GM19193 (cell line): ENCODE measurements around the gene IL1R2.

ENCODE experiments used
- POLR2A ChIP-seq: IDR thresholded peaks from 4 replicates; pipeline ENCODE4 v1.6.1; 2011; ENCODE audit not compliant: insufficient read depth, insufficient read length; ENCODE audit errors: extremely low read depth

The IL1R2 gene

GRCh38 chr2:101991721-101992145 lies at the start of gene IL1R2:
Gene IL1R2, plus strand, starts transcription at chr2:101991960. Its CDS starts 16,616 bp downstream, at chr2:102008576.
- TF ChIP-seq POLR2A, result no peak

DNA sequence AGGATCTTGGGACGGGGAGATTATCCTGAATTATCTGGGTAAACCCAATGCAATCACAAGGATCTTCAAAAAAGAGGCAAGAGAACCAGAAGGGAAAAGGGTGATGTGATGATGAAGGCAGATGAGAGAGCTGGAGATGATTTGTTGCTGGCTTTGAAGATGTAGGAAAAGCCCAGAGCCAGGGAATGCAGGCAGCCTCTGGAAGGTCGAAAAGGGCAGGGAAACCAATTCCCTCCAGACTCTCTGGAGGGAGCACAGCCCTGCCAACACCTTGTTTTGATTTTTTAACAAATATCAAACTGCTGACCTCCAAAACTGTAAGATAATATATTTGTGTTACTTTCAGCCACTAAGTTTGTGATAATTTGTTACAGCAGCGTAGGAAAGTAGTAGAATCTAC lies 48.9 kb upstream of the IL1R2 start:
- TF ChIP-seq POLR2A, result no peak

GRCh38 chr2:101946372-101947039 lies 45.3 kb upstream of the IL1R2 start:
- no peak for TF ChIP-seq POLR2A

GRCh38 chr2:101947374-101947773 lies 44.4 kb upstream of the IL1R2 start:
- no peak for TF ChIP-seq POLR2A

DNA sequence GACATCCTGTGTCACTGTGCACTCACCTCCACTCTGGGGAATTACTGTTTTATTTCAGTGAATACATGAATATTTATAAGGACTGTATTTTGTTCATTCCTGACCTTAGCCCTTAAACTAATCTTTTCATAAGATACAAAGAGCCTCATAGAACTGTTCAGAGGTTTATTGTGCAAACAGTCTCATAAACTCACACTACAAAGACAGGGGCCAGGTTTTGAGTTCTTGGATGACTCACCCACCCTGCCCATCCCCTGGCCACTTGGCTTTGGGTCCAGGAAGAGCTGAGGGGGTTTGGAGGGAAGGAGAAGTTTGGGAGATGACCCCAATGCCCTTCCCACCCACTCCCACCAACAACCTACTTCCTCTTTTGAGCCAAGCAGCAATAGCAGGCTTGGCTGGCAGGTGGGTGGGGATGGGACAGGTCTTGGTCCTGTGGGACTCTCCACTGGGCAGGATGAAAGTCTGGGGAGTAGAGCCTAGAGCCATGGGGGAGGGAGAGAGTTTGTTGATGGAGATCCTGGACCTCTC lies 43.1 kb upstream of the IL1R2 start:
- TF ChIP-seq POLR2A, result no peak

- TF ChIP-seq POLR2A, result no peak
Observed at GRCh38 chr2:101949304-101949703, 42.5 kb upstream of the IL1R2 start.

DNA sequence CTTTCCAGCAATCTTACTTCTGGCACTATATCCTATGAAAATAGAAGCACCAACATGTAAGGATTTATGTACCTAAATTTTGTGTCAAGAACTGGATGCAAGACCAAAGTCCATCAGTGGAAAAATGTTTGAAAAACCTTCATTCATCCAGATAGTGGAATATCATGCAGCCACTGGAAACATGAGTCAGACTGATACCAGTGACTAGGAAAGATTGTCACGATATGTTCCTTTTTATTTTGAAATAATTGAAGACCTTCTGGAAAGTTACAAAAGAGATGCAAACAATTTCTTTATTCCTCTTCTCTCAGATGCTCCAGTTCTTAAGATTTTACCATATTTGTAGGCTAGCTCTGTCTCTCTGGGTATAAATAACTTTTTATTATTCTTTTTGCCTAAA lies 40.5 kb upstream of the IL1R2 start:
- TF ChIP-seq POLR2A, result no peak

GRCh38 chr2:101952551-101952950 lies 39.2 kb upstream of the IL1R2 start:
- TF ChIP-seq POLR2A, result no peak

- TF ChIP-seq POLR2A, result no peak
Observed at GRCh38 chr2:101956465-101957438, 35.0 kb upstream of the IL1R2 start.

DNA sequence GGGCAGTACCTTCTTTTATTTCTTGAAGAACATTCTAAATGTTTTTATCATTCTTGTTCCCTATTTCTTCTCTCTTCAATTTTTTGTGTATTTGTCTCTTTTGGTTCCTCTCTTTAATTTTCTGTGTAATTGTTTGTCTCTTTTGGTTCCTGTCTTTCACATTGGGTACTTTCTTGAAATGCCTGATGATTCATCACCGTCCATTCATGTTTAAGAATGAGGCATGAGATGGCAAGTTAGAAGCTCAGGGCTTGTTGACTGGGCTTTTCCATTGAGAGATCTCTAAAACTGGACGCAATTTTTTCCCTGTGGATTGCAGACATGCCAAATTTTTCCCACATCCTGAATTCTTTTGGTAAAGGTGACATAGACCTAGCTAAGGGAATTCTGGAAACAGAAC lies 33.7 kb upstream of the IL1R2 start:
- TF ChIP-seq POLR2A, result no peak

DNA sequence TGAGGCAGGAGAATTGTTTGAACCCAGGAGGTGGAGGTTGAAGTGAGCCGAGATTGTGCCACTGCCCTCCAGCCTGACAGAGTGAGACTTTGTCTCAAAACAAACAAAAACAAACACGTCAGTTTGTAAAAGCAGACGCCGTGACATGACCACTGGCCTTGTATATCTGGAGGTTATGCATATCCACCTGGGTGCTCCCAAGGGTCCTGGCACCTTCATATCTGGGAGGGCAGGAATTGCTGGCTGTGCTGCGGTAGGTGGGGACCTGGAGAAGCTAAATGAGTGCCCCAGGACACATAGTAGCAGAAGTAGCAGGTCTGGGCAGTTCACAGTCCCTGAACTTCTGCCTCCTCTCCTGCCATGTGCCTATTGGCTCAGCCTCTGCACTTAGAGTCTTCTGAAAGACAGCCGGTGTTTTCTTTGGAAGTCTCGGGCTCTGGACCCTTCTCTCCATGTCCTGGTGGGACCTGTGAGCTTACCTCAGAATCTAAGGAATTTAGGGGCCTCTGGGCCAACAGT lies 30.9 kb upstream of the IL1R2 start:
- TF ChIP-seq POLR2A, result no peak

DNA sequence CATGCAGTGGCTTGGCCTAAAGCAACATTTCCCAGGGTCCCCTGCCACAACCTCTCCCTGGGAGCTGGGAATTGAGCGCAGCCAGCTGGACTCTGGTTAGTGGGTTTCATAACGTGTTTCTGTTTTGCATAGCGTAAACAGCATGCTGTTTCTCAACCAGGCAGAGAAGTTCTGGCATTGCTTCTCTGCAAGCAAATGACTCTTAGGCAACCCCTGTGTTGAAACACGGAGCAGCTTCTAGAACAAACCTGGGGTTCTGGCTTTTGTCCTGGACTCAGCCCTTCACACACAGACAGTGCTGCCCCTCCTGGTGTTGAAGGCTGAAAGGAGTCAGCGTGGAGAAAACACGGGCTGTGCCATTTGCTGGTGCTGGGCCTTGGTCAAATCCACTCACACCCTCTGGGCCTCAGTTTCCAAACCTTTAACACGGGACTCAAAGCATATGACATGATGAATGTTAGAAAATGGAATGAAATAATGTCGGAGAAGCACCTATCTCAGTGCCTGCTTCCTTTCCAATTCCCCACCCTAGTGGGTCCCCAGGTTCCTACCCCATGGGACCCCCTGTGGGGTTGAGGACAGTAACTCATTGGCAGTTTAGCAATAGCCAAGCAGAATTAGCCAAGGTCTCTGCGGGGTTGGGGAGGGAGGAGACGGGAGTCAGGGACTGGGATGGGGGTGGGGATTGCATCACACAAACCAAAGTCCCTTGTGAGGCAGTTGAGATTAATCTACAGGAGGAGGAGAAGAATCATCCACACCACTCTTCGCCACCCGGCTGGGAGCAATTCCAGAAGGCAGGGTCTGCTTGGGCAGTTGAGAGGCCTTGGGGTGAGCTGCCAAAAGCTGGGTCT lies 30.2 kb upstream of the IL1R2 start:
- TF ChIP-seq POLR2A, result no peak

- TF ChIP-seq POLR2A, result no peak
Observed at GRCh38 chr2:101962309-101962708, 29.5 kb upstream of the IL1R2 start.

GRCh38 chr2:101963198-101963597 lies 28.6 kb upstream of the IL1R2 start:
- TF ChIP-seq POLR2A, result no peak
